AG09309 (cell line): Measurements from ENCODE around the gene SERPINC1.
"Not testable (repeated sequence)": the region's sequence is repeated elsewhere in the genome, so short reads cannot be mapped to it uniquely, and the experiment has no call there.

Experiments used
- DNase-seq: peaks from one replicate; pipeline ENCODE4 v3.0.0-alpha.2; 2010; ENCODE audit warnings: low read depth
- H3K4me3 ChIP-seq: 2 replicates; pipeline ENCODE4 v1.5.1; 2011; ENCODE audit warnings: mild to moderate bottlenecking, low read depth, low read length, moderate library complexity; ENCODE audit not compliant: control insufficient read depth
- TF ChIP-seq, protein P1 (sequence below): IDR thresholded peaks from 2 replicates; pipeline ENCODE4 v1.5.1; 2011; ENCODE audit warnings: mild to moderate bottlenecking, low read depth, low read length, inconsistent platforms; ENCODE audit not compliant: insufficient read depth, control insufficient read depth; ENCODE audit errors: missing control alignments

SERPINC1 gene

DNA sequence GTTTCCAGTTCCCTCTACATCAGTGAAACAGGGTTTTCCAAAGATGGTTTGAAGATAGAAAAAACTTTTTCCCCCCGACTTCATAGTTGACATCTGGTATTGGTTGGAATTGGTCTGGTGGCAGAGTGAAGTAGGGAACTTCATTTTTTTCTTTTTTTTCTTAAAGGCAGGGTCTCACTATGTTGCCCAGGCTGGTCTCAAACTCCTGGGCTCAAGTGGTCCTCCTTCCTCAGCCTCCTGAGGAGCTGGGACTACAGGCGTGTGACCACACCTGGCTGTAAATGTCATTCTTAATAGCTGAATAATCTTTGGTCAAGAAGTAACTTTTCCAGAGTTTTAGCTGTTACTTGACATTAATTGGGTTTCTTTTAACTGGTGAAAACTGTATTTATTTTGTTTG lies 27.2 kb downstream of the SERPINC1 start:
- TF ChIP-seq, protein P1, sequence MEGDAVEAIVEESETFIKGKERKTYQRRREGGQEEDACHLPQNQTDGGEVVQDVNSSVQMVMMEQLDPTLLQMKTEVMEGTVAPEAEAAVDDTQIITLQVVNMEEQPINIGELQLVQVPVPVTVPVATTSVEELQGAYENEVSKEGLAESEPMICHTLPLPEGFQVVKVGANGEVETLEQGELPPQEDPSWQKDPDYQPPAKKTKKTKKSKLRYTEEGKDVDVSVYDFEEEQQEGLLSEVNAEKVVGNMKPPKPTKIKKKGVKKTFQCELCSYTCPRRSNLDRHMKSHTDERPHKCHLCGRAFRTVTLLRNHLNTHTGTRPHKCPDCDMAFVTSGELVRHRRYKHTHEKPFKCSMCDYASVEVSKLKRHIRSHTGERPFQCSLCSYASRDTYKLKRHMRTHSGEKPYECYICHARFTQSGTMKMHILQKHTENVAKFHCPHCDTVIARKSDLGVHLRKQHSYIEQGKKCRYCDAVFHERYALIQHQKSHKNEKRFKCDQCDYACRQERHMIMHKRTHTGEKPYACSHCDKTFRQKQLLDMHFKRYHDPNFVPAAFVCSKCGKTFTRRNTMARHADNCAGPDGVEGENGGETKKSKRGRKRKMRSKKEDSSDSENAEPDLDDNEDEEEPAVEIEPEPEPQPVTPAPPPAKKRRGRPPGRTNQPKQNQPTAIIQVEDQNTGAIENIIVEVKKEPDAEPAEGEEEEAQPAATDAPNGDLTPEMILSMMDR = no peak

DNA sequence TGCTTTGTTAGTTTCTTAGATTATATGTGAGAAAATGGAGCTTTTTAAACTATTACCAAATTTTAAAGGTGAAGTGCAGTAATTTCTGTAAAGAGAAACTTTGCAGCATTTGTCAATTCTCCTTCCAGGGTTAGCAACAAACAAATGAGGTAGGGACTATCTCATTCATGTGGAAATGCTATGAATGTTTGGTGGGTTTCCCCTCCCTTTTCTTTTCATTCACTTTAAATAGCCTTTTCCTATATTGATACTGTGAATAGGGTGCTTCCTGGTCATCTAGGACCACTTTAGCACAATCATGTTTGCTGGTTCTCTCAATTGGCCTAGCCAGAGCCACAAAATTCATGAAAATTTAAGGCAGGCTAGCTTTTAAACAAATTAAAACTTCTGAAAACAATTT lies 28.4 kb downstream of the SERPINC1 start:
- H3K4me3 ChIP-seq = no peak overlapping the region
- TF ChIP-seq, protein P1 = no peak
- no peak for DNase-seq

More for the DNA sequence above, 27.2 kb downstream of the SERPINC1 start:
- no peak overlapping the region for H3K4me3 ChIP-seq
- DNase-seq = no peak

DNA sequence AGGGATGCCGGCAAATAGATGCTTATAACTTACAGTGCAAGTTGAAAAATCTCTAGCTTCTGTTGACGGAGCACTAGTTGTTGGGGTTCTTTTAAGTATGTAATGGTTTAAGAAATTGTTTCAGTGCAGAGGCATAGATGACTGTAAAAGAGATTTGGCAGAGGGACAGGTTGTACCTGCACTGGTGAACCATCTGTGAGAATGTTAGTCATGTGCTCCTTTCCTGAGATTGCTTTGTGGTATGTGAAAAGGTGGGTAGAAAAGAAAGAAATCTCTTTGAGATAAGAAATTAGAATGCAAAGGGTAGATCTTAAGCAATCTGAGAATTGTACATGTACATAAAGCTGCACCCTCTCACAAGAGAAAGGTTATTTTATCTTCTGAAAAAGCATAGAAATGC lies 29.5 kb downstream of the SERPINC1 start:
- no peak overlapping the region for H3K4me3 ChIP-seq
- TF ChIP-seq, protein P1 = no peak
- DNase-seq = no peak

DNA sequence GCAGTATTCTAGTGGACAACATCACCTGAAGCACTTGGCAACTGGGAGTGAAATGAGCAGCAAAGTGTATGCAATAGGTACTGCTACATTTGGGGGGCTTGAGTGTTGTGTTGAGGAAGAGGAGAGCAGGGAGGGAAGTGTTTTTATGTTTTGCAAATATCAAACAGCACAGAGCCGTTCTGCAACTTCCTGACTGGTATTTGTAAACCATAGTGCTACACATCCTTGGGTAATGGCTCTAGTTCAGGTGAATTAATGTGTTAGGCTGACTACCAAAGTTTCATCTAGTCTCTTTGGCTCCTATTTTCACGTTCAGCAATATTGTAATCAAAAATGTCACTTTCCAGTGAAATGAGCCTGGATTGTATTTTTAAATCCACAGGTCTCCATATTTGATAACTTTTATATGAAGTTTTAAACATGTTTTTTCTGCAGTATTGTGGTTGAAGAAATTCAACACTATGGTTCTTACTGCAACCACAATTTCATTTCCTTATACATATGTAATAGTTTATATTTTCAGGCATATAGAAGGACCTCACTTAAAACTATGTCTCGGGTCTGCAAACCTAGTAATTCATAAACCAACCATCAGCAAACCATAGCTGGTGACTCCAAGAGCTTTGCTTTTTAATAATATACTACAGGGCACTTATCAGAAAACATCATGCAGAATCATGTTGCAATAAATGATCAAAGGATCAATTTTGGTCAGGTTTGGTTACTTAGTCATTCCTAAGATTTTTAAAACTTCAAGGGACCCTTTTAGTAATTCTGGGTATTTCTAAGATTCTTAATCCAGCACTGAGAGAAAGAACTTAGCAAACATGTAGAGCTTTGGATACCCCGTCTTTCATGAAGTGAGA lies 30.1 kb downstream of the SERPINC1 start:
- DNase-seq = no peak
- TF ChIP-seq, protein P1 = no peak
- H3K4me3 ChIP-seq = no peak overlapping the region

DNA sequence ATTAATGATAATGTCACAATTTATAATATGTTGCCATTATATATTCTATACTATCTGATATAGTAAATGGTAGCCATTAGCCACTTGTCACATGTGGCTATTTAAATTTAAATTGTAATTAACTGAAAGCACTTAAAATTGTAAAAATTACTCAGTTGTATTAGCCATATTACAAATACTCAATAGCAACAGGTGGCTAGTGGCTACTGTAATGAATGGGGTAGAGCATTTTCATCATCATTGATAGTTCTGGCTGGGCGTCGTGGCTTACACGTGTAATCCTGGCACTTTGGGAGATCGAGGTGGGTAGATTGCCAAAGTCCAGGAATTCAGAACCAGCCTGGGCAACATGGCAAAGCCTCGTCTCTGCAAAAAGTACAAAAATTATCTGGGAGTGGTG lies 32.4 kb downstream of the SERPINC1 start:
- DNase-seq = no peak
- no peak overlapping the region for H3K4me3 ChIP-seq
- TF ChIP-seq, protein P1 = no peak

DNA sequence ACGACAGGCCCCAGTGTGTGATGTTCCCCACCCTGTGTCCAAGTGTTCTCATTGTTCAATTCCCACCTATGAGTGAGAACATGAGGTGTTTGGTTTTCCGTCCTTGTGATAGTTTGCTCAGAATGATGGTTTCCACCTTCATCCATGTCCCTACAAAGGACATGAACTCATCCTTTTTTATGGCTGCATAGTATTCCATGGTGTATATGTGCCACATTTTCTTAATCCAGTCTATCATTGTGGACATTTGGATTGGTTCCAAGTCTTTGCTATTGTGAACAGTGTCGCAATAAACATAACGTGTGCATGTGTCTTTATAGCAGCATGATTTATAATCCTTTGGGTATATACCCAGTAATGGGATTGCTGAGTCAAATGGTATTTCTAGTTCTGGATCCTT lies 36.0 kb downstream of the SERPINC1 start:
- DNase-seq, H3K4me3 ChIP-seq: not testable (repeated sequence)

DNA sequence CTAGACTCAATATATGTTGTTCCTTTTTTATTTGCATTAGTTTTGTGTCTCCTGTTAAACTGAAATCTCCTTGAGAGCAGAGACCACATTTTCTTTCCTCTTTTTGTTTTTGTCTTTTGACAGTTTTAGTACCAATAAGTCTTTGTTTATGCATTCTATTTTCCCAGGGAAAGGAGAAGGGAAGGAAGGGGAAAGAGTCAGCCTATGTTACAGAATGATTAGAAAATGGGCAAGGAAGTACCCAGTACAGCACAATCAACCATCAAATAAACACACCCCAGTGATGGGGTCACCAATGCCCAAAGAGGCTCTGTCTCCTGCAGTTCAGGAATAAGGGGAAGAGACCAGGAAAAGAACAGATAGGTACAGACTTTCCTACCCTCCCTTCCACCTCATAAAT lies 38.9 kb downstream of the SERPINC1 start:
- no peak for DNase-seq
- H3K4me3 ChIP-seq = no peak overlapping the region
- TF ChIP-seq, protein P1 = no peak
